ENCODE results near the gene RTF2.

DNA sequence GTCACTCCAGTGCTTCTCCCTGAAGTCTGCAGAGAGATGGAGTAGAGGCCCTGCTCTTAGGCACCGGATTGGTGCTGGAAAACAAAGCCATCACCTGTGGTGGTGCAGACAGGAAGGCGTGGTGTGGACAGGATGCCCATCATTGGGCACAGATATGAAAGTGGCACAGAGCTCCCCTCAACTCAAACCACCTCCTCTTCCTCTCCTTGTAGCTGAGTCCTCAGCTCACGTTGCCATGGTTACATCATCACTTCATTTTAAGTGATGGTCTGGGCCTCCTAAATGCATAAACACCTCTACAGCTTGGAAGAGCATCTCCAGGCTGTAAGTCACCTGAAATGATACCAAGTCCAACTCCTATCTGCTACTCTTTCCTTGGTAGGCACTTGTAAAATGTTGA is 8.0 kb upstream of the RTF2 start:
- no peak for TF ChIP-seq EZH2phosphoT487 (IDR thresholded peaks at IDR 0.05)
- TF ChIP-seq, protein P1, sequence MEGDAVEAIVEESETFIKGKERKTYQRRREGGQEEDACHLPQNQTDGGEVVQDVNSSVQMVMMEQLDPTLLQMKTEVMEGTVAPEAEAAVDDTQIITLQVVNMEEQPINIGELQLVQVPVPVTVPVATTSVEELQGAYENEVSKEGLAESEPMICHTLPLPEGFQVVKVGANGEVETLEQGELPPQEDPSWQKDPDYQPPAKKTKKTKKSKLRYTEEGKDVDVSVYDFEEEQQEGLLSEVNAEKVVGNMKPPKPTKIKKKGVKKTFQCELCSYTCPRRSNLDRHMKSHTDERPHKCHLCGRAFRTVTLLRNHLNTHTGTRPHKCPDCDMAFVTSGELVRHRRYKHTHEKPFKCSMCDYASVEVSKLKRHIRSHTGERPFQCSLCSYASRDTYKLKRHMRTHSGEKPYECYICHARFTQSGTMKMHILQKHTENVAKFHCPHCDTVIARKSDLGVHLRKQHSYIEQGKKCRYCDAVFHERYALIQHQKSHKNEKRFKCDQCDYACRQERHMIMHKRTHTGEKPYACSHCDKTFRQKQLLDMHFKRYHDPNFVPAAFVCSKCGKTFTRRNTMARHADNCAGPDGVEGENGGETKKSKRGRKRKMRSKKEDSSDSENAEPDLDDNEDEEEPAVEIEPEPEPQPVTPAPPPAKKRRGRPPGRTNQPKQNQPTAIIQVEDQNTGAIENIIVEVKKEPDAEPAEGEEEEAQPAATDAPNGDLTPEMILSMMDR (IDR thresholded peaks at IDR 0.05): no peak
